Measurements from ENCODE around the gene UST.

The UST gene

DNA sequence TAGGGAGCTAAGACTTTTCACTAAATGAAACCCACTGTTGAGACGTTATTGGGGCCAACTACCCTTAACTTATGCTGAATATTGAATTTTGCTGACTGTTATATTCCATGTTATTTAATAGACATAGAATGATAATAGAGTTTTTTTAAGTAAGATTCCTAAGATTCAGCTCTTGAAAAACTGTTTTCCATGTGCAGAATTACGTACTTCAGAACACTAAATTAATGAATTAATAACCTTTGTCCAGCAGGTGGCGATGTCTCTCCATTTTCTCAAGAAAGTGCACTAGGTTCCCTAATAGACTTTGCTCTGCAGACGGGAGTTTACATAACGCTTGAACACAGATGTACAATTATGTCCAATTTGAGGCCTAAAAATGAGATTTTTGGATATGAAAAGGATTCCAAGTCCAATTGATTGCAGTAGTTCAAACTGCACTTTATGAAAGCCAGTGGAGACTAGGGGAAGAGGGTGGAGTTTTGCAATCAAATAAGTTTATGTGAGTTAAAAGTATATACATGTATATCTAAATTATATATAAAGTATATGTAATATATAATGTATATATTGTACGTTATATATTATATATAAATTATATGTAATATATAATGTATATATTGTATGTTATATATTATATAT, 282.1 kb downstream of the UST start:
- TF ChIP-seq, protein P1, sequence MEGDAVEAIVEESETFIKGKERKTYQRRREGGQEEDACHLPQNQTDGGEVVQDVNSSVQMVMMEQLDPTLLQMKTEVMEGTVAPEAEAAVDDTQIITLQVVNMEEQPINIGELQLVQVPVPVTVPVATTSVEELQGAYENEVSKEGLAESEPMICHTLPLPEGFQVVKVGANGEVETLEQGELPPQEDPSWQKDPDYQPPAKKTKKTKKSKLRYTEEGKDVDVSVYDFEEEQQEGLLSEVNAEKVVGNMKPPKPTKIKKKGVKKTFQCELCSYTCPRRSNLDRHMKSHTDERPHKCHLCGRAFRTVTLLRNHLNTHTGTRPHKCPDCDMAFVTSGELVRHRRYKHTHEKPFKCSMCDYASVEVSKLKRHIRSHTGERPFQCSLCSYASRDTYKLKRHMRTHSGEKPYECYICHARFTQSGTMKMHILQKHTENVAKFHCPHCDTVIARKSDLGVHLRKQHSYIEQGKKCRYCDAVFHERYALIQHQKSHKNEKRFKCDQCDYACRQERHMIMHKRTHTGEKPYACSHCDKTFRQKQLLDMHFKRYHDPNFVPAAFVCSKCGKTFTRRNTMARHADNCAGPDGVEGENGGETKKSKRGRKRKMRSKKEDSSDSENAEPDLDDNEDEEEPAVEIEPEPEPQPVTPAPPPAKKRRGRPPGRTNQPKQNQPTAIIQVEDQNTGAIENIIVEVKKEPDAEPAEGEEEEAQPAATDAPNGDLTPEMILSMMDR (IDR thresholded peaks at IDR 0.05; ENCODE audit: low read depth, low read length, missing control alignments): peak; percentile 52

DNA sequence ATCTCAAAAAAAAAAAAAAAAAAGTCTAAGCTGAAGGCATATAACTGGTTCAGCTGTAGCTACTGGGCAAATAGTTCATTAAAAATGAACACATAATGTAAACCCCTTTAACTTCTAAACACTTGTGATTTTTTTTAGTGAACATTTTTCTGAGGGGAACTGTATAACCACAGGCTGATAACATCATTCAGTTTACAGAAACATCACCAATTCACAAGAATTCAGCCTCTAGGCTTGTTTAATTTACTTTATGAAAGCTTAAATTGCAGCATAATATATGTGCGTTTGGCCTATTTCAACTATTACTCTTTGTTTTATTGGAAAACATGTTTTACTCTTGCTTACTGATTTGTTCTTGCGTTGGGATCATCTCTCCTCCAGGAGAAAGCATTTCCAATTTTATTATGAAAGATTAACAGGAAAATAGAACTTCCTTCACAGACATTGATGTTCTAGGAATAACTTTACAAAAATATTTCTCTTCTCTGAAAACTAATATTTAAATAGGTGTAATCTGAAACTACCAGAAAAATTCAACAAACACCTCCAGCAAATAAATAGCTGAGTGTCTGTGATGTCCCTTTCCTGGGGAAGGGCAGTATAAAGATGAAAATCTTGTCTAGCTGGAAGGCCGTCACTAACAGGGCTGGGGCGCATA, 284.5 kb downstream of the UST start:
- Histone ChIP-seq H3K36me3 (replicated peaks) (no peaks in the 10 kb centered on the region), H3K4me3 (ENCODE audit: low read depth, low read length) (peak overlapping the region; percentile 15), H3K27me3 (replicated peaks) (no peaks in the 10 kb centered on the region), H3K27ac (peak overlapping the region; percentile 97)
- TF ChIP-seq, protein P1 (IDR thresholded peaks at IDR 0.05; ENCODE audit: low read depth, low read length, missing control alignments): no peak
- in situ Hi-C loops (cut with HindIII; ENCODE audit: low pct_ligation_motif_present, low sequenced_read_pairs): no loop called here
- no peak for DNase-seq

More for the DNA sequence above, 282.1 kb downstream of the UST start:
- Histone ChIP-seq H3K4me3 (ENCODE audit: low read depth, low read length) (no peak overlapping the region), H3K27ac (no peak overlapping the region), H3K36me3 (replicated peaks) (no peaks in the 10 kb centered on the region), H3K27me3 (replicated peaks) (no peaks in the 10 kb centered on the region)
- peak; percentile 76 for DNase-seq
- in situ Hi-C loops (cut with HindIII; ENCODE audit: low pct_ligation_motif_present, low sequenced_read_pairs): no loop called here

DNA sequence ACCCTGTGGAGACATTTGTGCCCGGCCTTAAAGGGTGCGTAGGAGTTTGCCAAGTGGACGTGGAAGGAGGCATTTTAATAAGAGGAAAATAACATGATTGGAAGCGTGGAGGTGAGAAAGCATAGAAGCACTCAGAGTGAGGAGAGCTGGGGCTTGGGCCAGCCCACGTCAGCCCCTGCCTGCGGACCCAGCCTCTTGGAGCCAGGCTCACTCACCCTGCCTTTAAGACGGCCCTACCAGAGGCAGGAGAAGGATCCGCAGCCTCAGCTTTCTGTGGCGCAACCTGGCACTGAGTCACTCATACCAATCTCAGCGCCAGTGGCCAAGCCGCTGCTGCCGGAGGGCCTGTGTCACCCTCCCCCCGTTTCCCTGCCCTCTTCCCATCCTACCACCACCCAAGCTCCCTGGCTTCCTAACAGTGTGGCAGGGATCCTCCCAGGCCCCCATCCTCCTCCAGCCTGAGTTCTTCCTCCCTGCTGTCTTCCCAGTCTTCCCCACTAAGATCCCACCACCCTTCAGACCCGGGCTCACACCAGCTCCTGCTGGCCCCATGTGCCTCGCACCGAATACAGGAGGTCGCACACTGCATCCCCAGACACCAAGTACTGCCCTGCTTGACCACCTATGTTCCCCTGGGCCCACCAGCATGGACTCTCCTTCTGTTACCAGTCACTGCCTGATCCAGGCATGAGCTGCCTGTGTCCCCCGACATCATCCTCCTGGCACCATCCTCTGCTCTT, 285.2 kb downstream of the UST start:
- peak overlapping the region; percentile 97 for H3K27ac ChIP-seq

DNA sequence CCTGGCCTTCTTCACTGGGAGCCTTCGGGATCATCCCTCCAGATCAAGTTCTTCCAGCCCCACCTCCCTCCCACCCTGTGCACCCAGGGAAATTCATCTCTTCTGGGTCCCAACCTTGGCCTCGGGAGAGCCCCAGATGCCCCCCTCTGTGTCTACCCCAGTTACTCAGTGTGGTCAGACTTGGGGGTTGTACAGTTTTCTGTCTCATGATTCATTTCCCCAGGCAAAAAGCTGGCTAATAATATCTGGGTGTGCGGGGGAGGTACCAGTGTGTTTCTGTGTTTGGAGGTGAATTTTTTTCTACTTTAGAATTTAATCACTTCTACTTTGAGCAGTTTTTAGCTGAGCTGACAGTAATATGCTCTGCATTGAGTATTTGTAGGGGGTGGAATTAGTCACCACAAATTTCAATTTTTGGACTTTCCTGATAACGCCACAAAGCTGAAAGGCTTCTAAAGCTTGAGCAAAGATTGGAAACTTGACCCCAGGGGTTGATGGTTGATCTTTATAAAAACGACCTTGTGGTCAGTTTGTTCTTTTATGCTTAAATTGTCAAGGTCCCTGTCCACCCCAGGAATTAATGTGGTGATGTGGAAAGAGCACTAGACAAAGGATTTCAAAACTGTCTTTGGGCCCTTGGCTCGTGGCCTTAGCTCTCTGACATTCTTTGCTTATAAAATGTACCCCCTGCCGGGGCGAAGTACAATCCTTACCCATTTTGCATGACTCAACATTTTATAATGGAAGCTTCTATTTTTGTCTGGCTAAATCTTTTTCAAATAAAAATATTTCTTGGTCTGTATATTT, 286.0 kb downstream of the UST start:
- Histone ChIP-seq H3K36me3 (replicated peaks) (no peaks in the 10 kb centered on the region), H3K27ac (peak overlapping the region; percentile 97), H3K4me3 (ENCODE audit: low read depth, low read length) (peak overlapping the region; percentile 34), H3K27me3 (replicated peaks) (no peaks in the 10 kb centered on the region)
- DNase-seq: peak; percentile 85
- TF ChIP-seq, protein P1 (IDR thresholded peaks at IDR 0.05; ENCODE audit: low read depth, low read length, missing control alignments): no peak
- in situ Hi-C loops (cut with HindIII; ENCODE audit: low pct_ligation_motif_present, low sequenced_read_pairs): no loop called here

More for the DNA sequence above, 285.2 kb downstream of the UST start:
- Histone ChIP-seq H3K27me3 (replicated peaks) (no peaks in the 10 kb centered on the region), H3K36me3 (replicated peaks) (no peaks in the 10 kb centered on the region), H3K4me3 (ENCODE audit: low read depth, low read length) (peak overlapping the region; percentile 34)
- peak; percentile 93 for DNase-seq
- TF ChIP-seq, protein P1 (IDR thresholded peaks at IDR 0.05; ENCODE audit: low read depth, low read length, missing control alignments): peak; percentile 21
- in situ Hi-C loops (cut with HindIII; ENCODE audit: low pct_ligation_motif_present, low sequenced_read_pairs): no loop called here

DNA sequence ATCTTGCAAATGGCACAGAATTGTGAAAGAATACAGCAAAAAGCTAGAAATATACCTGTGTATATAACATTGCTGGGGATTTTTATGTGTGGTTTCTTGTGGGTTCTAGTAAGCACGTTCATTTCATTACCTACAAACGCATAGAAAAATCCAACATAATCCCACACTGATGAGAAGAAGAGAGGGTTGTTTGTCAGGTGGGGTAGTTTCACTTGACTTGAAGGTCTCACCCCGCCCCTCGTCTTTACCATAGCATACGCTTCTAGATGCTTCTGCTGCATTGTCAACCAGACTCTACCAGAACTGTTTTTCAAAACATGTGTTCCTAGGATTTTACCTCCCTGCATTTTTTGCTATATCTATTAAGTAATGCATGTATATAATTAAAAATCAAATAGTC, 286.6 kb downstream of the UST start:
- peak overlapping the region; percentile 97 for H3K27ac ChIP-seq
- H3K4me3 ChIP-seq (ENCODE audit: low read depth, low read length): no peak overlapping the region
- in situ Hi-C loops (cut with HindIII; ENCODE audit: low pct_ligation_motif_present, low sequenced_read_pairs): no loop called here
- TF ChIP-seq, protein P1 (IDR thresholded peaks at IDR 0.05; ENCODE audit: low read depth, low read length, missing control alignments): no peak
- no peak for DNase-seq
- H3K36me3 ChIP-seq (replicated peaks): no peaks in the 10 kb centered on the region
- H3K27me3 ChIP-seq (replicated peaks): no peaks in the 10 kb centered on the region
